Measurements from ENCODE around the gene RALGAPB. TPM values are rescaled to one million over a fixed set of nuclear protein-coding genes. Genes with fewer than 3 reads are reported as not detected.

Gene RALGAPB
- polyA plus RNA-seq, 2 of the 4 experiments (the other 2 are of a cell fraction) = 15.1 to 35.9 TPM

- TF ChIP-seq EHF (CRISPR knock-in tag; IDR thresholded peaks at IDR 0.05) = 0 out of 2 replicates have a peak, but pooled peaks have one; percentile 26
- no peak for TF ChIP-seq ZFP36 (IDR thresholded peaks at IDR 0.05; ENCODE audit: borderline replicate concordance, partially characterized antibody)
- TF ChIP-seq CHD4 (IDR thresholded peaks at IDR 0.05; ENCODE audit: borderline replicate concordance) = no peak
- TF ChIP-seq ATOH8 (CRISPR knock-in tag; IDR thresholded peaks at IDR 0.05; ENCODE audit: low read depth) = no peak
- TF ChIP-seq CBX2 (IDR thresholded peaks at IDR 0.05; ENCODE audit: borderline replicate concordance, low read depth) = no peak
- TF ChIP-seq, protein P1, sequence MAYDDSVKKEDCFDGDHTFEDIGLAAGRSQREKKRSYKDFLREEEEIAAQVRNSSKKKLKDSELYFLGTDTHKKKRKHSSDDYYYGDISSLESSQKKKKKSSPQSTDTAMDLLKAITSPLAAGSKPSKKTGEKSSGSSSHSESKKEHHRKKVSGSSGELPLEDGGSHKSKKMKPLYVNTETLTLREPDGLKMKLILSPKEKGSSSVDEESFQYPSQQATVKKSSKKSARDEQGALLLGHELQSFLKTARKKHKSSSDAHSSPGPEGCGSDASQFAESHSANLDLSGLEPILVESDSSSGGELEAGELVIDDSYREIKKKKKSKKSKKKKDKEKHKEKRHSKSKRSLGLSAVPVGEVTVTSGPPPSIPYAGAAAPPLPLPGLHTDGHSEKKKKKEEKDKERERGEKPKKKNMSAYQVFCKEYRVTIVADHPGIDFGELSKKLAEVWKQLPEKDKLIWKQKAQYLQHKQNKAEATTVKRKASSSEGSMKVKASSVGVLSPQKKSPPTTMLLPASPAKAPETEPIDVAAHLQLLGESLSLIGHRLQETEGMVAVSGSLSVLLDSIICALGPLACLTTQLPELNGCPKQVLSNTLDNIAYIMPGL (CRISPR knock-in tag; IDR thresholded peaks at IDR 0.05; ENCODE audit: borderline replicate concordance) = peak; percentile 90
- TF ChIP-seq, protein P2, sequence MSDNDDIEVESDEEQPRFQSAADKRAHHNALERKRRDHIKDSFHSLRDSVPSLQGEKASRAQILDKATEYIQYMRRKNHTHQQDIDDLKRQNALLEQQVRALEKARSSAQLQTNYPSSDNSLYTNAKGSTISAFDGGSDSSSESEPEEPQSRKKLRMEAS (IDR thresholded peaks at IDR 0.05) = peak; percentile 100
- no peak for TF ChIP-seq EHMT2 (IDR thresholded peaks at IDR 0.05; ENCODE audit: low read depth)
- no peak for TF ChIP-seq KDM1A (IDR thresholded peaks at IDR 0.05; ENCODE audit: low read depth)
- no peak for TF ChIP-seq NR3C1 (IDR thresholded peaks at IDR 0.05)
- TF ChIP-seq HOXB13 (CRISPR knock-in tag; IDR thresholded peaks at IDR 0.05; ENCODE audit: low read depth) = 0 out of 2 replicates have a peak, but pooled peaks have one; percentile 34
- TF ChIP-seq HOXB5 (CRISPR knock-in tag; IDR thresholded peaks at IDR 0.05) = peak; percentile 21; the same call in 1 of the 2 replicates
- no peak for TF ChIP-seq ZNF302 (CRISPR knock-in tag; IDR thresholded peaks at IDR 0.05)
- no peak for TF ChIP-seq MAZ (IDR thresholded peaks at IDR 0.05; ENCODE audit: borderline replicate concordance, low read depth, low read length)
- TF ChIP-seq BHLHE40 (IDR thresholded peaks at IDR 0.05; ENCODE audit: low read depth, low read length) = no peak
- no peak for TF ChIP-seq USF2 (IDR thresholded peaks at IDR 0.05)
- no peak for TF ChIP-seq FOSB (CRISPR knock-in tag; IDR thresholded peaks at IDR 0.05)
- peak; percentile 88 for TF ChIP-seq TFCP2L1 (CRISPR knock-in tag; IDR thresholded peaks at IDR 0.05)
- TF ChIP-seq FOSL2 (IDR thresholded peaks at IDR 0.05) = no peak
- 0 out of 2 replicates have a peak, but pooled peaks have one; percentile 4 for TF ChIP-seq FOSL2 (CRISPR knock-in tag; IDR thresholded peaks at IDR 0.05)
- no peak for TF ChIP-seq REST (IDR thresholded peaks at IDR 0.05)
- TF ChIP-seq ZSCAN20 (CRISPR knock-in tag; IDR thresholded peaks at IDR 0.05) = no peak
- TF ChIP-seq, protein P3, sequence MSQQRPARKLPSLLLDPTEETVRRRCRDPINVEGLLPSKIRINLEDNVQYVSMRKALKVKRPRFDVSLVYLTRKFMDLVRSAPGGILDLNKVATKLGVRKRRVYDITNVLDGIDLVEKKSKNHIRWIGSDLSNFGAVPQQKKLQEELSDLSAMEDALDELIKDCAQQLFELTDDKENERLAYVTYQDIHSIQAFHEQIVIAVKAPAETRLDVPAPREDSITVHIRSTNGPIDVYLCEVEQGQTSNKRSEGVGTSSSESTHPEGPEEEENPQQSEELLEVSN (IDR thresholded peaks at IDR 0.05; ENCODE audit: borderline replicate concordance, low read depth) = peak; percentile 89
- TF ChIP-seq HOXA7 (CRISPR knock-in tag; IDR thresholded peaks at IDR 0.05) = no peak
- no peak for TF ChIP-seq HEYL (CRISPR knock-in tag; IDR thresholded peaks at IDR 0.05)
- TF ChIP-seq GATA3 (IDR thresholded peaks at IDR 0.05; ENCODE audit: borderline replicate concordance) = 0 out of 2 replicates have a peak, but pooled peaks have one; percentile 38
- TF ChIP-seq EP300 (IDR thresholded peaks at IDR 0.05) = no peak
- TF ChIP-seq RFX5 (IDR thresholded peaks at IDR 0.05) = no peak
- TF ChIP-seq HES2 (IDR thresholded peaks at IDR 0.05) = no peak
- no peak for TF ChIP-seq ELK1 (IDR thresholded peaks at IDR 0.05; ENCODE audit: low read depth, low read length)
- TF ChIP-seq TP53 (CRISPR knock-in tag; IDR thresholded peaks at IDR 0.05) = no peak
- peak; percentile 99 for TF ChIP-seq POLR2A (IDR thresholded peaks at IDR 0.05; ENCODE audit: low read length)
- no peak for TF ChIP-seq HDAC2 (IDR thresholded peaks at IDR 0.05)
- peak; percentile 91 to 97 for TF ChIP-seq JUN (IDR thresholded peaks at IDR 0.05)
These were observed 37.7 kb upstream of the RALGAPB start, which contains the start of gene SNHG17 (continued) for GRCh38 chr20:38434770-38435554.

Data from A549 (cell line).